Measurements from ENCODE around the gene MATK.

The MATK gene

GRCh38 chr19:3785938-3786824 lies at the start of gene MATK:
Gene MATK (minus strand): TSS chr19:3786381. CDS start chr19:3785135, 1,246 bp downstream.
- TF ChIP-seq CTCF (IDR thresholded peaks at IDR 0.05; ENCODE audit: low read depth, low read length): no peak
- H3K4me3 ChIP-seq (ENCODE audit: low read depth, low read length): no peak within 1 kb of the TSS

- no peak for TF ChIP-seq CTCF (IDR thresholded peaks at IDR 0.05; ENCODE audit: low read depth, low read length)
- no peak overlapping the region for H3K4me3 ChIP-seq (ENCODE audit: low read depth, low read length)
Measured at GRCh38 chr19:3835055-3835435, 48.9 kb upstream of the MATK start.

GRCh38 chr19:3834349-3835054 lies 48.3 kb upstream of the MATK start:
- H3K4me3 ChIP-seq (ENCODE audit: low read depth, low read length): no peak overlapping the region
- TF ChIP-seq CTCF (IDR thresholded peaks at IDR 0.05; ENCODE audit: low read depth, low read length): no peak

- TF ChIP-seq CTCF (IDR thresholded peaks at IDR 0.05; ENCODE audit: low read depth, low read length): no peak
Measured at GRCh38 chr19:3833578-3834348, 47.6 kb upstream of the MATK start.

GRCh38 chr19:3832001-3832400 lies 45.8 kb upstream of the MATK start:
- TF ChIP-seq CTCF (IDR thresholded peaks at IDR 0.05; ENCODE audit: low read depth, low read length): no peak
- no peak overlapping the region for H3K4me3 ChIP-seq (ENCODE audit: low read depth, low read length)

More at GRCh38 chr19:3833578-3834348, 47.6 kb upstream of the MATK start:
- no peak overlapping the region for H3K4me3 ChIP-seq (ENCODE audit: low read depth, low read length)

GRCh38 chr19:3831601-3832000 lies 45.4 kb upstream of the MATK start:
- no peak overlapping the region for H3K4me3 ChIP-seq (ENCODE audit: low read depth, low read length)
- TF ChIP-seq CTCF (IDR thresholded peaks at IDR 0.05; ENCODE audit: low read depth, low read length): no peak
